Gastrocnemius medialis (tissue), 4 donors: Measurements from ENCODE around the gene FAM78A. TPM values are rescaled to one million over a fixed set of nuclear protein-coding genes. Genes with fewer than 3 reads are reported as not detected.

Experiments used
- ATAC-seq, 2 donors: fragments of 150-250 bp; one replicate each; pipeline ENCODE4 v1.9.1; 2016
- DNase-seq, 2 donors: peaks; one replicate each; pipeline ENCODE4 v3.0.0-alpha.2; 2019
- H3K27ac ChIP-seq, 4 donors: fragments of 200-600 bp; sonication (generic); 1 replicate in 1 of 4; 2 replicates in 3 of 4; pipeline ENCODE4 v1.5.1; 2016 to 2018; ENCODE audit warnings: mild to moderate bottlenecking in 2 of 4, moderate library complexity in 1 of 4
- H3K27me3 ChIP-seq, 3 donors: fragments of 200-600 bp; sonication (generic) in 2 of 3; 1 replicate in 1 of 3; 2 replicates in 2 of 3; pipeline versions ENCODE4 v1.5.1 to v1.6.0; 2016 to 2019; ENCODE audit warnings: mild to moderate bottlenecking in 1 of 3, moderate library complexity in 1 of 3
- H3K36me3 ChIP-seq, 2 donors: fragments of 200-600 bp; sonication (generic) in 1 of 2; one replicate each; pipeline ENCODE4 v1.5.1; 2017 to 2018
- H3K4me1 ChIP-seq, 2 donors: fragments of 200-600 bp; sonication (generic) in 1 of 2; one replicate each; pipeline ENCODE4 v1.5.1; 2016 to 2017; ENCODE audit warnings: mild to moderate bottlenecking in 2 of 2
- H3K4me3 ChIP-seq, 4 donors: fragments of 200-600 bp; sonication (generic) in 3 of 4; 1 replicate in 1 of 4; 2 replicates in 3 of 4; pipeline ENCODE4 v1.5.1; 2016 to 2019; ENCODE audit warnings: mild to moderate bottlenecking in 2 of 4
- H3K9me3 ChIP-seq, 3 donors: fragments of 200-600 bp; sonication (generic) in 2 of 3; 1 replicate in 1 of 3; 2 replicates in 2 of 3; pipeline ENCODE4 v1.5.1; 2016 to 2019
- CTCF ChIP-seq, 5 experiments: fragments of 450-650 bp in 3 of 5; fragments of 200-600 bp in 2 of 5; sonication (generic) in 2 of 5; IDR thresholded peaks in 4 of 5; conservative IDR thresholded peaks in 1 of 5; 1 replicate in 4 of 5; 2 replicates in 1 of 5; pipeline ENCODE4 v1.5.1; 2016 to 2019; ENCODE audit warnings: antibody characterized with exemption in 5 of 5, mild to moderate bottlenecking in 3 of 5, moderate library complexity in 3 of 5
- POLR2A ChIP-seq, 2 donors: fragments of 450-650 bp; IDR thresholded peaks; one replicate each; pipeline ENCODE4 v1.6.1; 2017; ENCODE audit warnings: antibody characterized with exemption in 2 of 2, mild to moderate bottlenecking in 2 of 2, moderate library complexity in 2 of 2
- in situ Hi-C, 4 donors: fragments of 200-750 bp; cut with MboI; loops; one replicate each; pipeline versions ENCODE4 v1.15.0 to v1.8.0; 2017; ENCODE audit warnings: low sequenced_read_pairs in 4 of 4
- intact Hi-C: fragments of 100-400 bp; cut with DNase I; formaldehyde crosslinking; loops from one replicate; pipeline ENCODE4 v1.15.1; 2023; ENCODE audit warnings: low total_unique reads
- total RNA-seq, 4 donors: library from RNA; depleted of rRNA; stranded (reverse); fragments of >200 nt; gene quantifications; one replicate each; pipeline versions ENCODE4 v1.1.0 to v1.2.3, GENCODE V29; 2016

FAM78A gene
- total RNA-seq, 4 donors from 2014 or later, result 3.6 to 16.0 (median 10.1) TPM

- intact Hi-C loops (loop anchor here (5.0 kb wide), 1 partner anchor 52 kb away; no protein-coding TSS in a partner anchor), in situ Hi-C loops (no loop called here)
- Histone ChIP-seq H3K27me3 (no peaks in the 10 kb centered on the region), H3K36me3 (no peaks in the 10 kb centered on the region), H3K4me3 (no peak overlapping the region), H3K4me1 (peaks cover 35 to 41% of the 10 kb centered on the region in 2 donors), H3K27ac (peak overlapping the region; percentile 83 to 100 (median 98)), H3K9me3 (no peaks in the 10 kb centered on the region)
- DNase-seq (no peak), ATAC-seq (no peak)
- no peak for TF ChIP-seq POLR2A (IDR thresholded peaks at IDR 0.05)
- TF ChIP-seq CTCF (IDR thresholded peaks at IDR 0.05 in 4 of 5, conservative IDR thresholded peaks at IDR 0.05 in 1 of 5), result no peak
Measured at GRCh38 chr9:131279863-131280570, 3.7 kb upstream of the FAM78A start.

GRCh38 chr9:131279196-131279862, 3.0 kb upstream of the FAM78A start:
- Histone ChIP-seq H3K4me3 (no peak overlapping the region), H3K9me3 (no peaks in the 10 kb centered on the region), H3K27me3 (no peaks in the 10 kb centered on the region), H3K27ac (peak overlapping the region; percentile 83 to 100 (median 98)), H3K4me1 (peaks cover 41 to 43% of the 10 kb centered on the region in 2 donors), H3K36me3 (no peaks in the 10 kb centered on the region)
- in situ Hi-C loops (no loop called here), intact Hi-C loops (no loop called here)
- no peak for ATAC-seq
- TF ChIP-seq POLR2A (IDR thresholded peaks at IDR 0.05) (no peak), CTCF (IDR thresholded peaks at IDR 0.05 in 4 of 5, conservative IDR thresholded peaks at IDR 0.05 in 1 of 5) (no peak)
- DNase-seq, result no peak

- Histone ChIP-seq H3K36me3 (no peaks in the 10 kb centered on the region), H3K4me3 (no peak overlapping the region), H3K9me3 (no peaks in the 10 kb centered on the region), H3K4me1 (peaks cover 42 to 45% of the 10 kb centered on the region in 2 donors), H3K27ac (peak overlapping the region; percentile 83 to 100 (median 98)), H3K27me3 (no peaks in the 10 kb centered on the region)
- TF ChIP-seq CTCF (IDR thresholded peaks at IDR 0.05 in 4 of 5, conservative IDR thresholded peaks at IDR 0.05 in 1 of 5) (no peak), POLR2A (IDR thresholded peaks at IDR 0.05) (peak in 1 of 2 donors; percentile 6)
- ATAC-seq (no peak), DNase-seq (no peak)
- in situ Hi-C loops (no loop called here), intact Hi-C loops (no loop called here)
Measured at GRCh38 chr9:131278702-131279111, 2.4 kb upstream of the FAM78A start.

- Histone ChIP-seq H3K9me3 (no peaks in the 10 kb centered on the region), H3K4me3 (peak overlapping the region; percentile 64 to 82 (median 74)), H3K27ac (peak overlapping the region; percentile 97 to 100 (median 98)), H3K36me3 (no peaks in the 10 kb centered on the region), H3K4me1 (peaks cover 43 to 45% of the 10 kb centered on the region in 2 donors), H3K27me3 (no peaks in the 10 kb centered on the region)
- DNase-seq (peak; percentile 90 to 91), ATAC-seq (peak; percentile 44 to 45)
- in situ Hi-C loops (no loop called here), intact Hi-C loops (no loop called here)
- TF ChIP-seq POLR2A (IDR thresholded peaks at IDR 0.05), result peak; percentile 58 to 65
- peak in 1 of 5 experiments; percentile 0 for TF ChIP-seq CTCF (IDR thresholded peaks at IDR 0.05 in 4 of 5, conservative IDR thresholded peaks at IDR 0.05 in 1 of 5)
Measured at GRCh38 chr9:131277910-131278701, 1.8 kb upstream of the FAM78A start.
